GM18858 (cell line): ENCODE data around the gene ASB2.

ENCODE experiments used
- ATAC-seq: cut with Tn5 transposase; IDR thresholded peaks from one replicate; pipeline ENCODE4 v1.9.1; 2021; ENCODE audit not compliant: unreplicated experiment

The ASB2 gene

DNA sequence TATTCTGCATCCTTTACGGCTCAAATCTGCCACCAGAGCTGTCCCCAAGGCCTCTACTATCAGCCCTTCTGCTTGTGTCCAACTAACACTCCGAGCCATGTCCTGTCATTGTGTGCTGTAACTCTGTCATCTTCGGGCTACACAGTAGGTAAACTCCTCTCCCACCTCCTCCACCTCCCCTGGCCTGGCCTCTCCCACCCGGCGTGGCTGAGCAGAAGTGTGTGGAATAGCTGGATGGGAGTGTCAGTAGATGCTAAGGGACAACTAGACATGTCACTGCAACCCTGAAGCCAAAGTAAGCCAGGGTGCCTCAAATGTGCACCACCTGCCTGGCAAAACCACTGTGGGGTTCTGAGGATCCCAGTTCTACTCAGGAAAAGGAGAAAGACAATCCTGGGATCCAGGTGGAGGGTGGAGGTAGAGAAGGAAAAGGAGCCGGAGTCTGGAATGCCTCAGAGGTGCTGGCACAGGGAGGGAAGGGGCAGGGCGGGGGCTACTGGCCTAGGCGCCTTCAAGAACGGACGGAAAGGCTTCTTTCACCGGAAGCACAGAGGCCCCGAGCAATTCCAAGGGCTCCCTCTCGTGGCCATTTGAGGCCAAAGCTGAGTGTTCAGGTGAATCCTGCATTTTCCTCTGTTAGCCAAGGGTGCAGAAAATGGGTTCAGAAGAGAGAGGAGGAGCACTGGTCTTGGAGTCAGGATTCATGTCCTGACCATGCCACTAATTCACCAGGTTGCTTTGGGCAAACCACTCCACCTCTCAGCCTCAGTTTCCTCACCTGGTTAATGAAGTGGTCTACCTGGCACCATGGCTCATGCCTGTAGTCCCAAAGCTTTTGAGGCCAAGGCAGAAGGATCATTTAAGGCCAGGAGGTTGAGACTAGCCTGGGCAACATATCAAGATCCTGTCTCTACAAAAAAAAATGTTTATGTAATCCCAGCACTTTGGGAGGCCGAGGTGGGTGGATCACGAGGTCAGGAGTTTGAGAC, 69.7 kb downstream of the ASB2 start:
- ATAC-seq, result no peak

DNA sequence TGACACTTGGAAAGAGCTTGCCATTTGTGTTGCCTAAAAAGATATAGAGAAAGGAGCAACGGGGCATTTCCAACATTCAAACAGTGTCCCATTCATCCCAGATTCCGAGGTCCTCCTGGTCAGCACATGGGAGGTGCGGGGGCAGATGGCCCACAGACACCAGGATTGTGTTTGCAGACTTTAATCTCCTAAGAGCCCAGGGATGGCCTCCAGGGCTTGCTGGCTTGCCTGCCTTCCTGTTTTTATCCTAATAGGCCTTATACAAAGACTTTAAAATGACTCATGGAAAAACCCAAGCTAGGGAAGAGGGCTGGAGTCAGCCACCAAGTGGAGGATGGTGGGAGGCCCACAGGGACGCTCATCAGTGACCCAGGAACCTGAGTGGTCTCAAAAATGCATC, 70.7 kb downstream of the ASB2 start:
- ATAC-seq, result no peak

DNA sequence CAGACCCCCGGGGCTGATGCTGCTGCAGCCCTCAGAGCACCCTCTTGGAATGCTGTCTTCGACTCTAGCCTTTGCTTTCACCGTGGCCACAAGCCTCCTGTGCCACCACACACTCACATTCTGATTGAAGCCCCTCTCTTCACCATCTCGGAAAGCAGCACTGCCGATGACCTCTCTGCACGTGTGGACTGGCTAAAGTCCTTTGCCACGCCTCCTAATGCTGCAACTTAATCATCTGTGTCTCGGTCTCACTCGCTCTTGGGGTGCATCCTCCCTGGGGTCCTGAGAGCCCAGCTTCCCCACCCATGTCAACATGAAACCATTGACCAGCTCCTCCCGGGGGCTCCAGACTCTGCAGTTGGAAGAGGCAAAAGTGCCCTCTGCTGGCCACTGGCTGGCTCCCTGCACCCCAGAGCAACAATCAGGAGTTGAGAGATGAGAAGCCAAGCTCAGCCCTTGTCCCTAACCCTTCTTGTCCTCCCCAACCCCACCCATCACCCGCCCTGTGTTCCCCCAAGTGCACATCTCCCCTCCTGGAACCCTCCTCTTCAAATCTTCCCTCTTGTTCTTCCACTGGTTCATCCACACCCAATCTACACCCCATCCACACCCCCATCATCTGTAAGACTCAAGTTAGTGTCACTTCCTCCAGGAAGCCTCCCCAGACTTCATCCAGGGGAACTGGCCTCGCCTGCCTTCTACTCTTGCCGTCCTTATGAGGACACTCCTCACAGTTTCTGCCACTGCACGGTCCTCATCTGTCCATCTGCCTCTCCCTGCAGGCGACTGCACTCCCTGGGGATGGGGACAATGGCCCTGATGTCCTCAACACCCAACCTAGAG, 72.8 kb downstream of the ASB2 start:
- ATAC-seq, result no peak

DNA sequence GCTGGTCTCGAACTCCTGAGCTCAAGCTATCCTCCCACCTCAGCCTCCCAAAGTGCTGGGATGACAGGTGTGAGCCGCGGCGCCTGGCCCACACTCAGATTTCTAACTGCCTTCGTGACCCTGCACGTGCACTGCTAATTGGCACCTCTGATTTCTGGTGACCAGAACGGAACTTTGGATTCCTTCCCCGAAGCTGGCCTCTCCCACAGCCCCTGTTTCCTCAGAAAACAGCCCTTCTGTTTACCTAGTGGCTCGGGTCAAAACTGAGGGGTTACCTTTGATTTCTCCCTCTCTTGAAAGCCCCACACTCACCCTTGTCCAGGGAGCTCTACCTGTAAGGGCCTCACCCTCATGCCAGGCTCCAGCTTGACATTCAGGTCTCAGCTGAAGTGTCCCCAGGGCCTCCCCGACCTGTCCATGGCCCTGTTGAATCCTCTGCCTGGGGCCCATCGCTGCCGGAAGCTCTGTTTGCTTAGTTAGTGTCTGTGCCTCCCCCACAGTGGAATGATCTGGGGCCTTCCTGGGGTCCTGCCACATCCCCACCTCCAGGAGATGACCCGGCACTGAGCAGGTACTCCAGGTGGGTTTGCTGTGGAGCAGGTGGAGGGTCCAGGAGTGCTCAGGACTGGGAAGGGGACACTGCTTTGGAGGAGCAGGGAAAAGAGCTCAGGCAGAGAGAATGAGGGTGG, 73.6 kb downstream of the ASB2 start:
- ATAC-seq, result no peak

DNA sequence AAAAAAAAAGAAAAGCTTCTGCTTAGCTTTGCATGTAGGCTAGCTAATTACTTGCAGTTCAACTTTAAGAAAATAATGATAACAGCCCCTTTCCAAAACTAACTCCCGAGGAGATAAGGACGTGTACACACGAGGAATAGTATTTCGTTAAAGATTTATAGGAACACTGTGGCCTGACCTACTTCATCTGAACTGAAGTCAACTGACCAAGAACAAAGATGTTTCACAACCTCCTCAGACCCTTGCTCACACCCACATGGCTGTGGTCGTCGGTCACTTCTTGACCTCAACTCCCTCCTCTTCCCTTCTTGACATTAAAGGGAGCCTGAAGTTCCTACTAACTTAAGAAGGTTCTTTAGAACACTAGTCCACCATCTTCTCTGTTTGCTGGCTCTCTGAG, 74.6 kb downstream of the ASB2 start:
- ATAC-seq, result no peak

GRCh38 chr14:93898731-93899130, 77.6 kb downstream of the ASB2 start:
- no peak for ATAC-seq

GRCh38 chr14:93898081-93898611, 78.2 kb downstream of the ASB2 start:
- no peak for ATAC-seq

- no peak for ATAC-seq
Measured at GRCh38 chr14:93897476-93897845, 78.9 kb downstream of the ASB2 start.

- ATAC-seq, result no peak
Measured at GRCh38 chr14:93895023-93895604, 81.3 kb downstream of the ASB2 start.

GRCh38 chr14:93893661-93894261, 82.6 kb downstream of the ASB2 start:
- ATAC-seq, result no peak

GRCh38 chr14:93892923-93893558, 83.3 kb downstream of the ASB2 start:
- ATAC-seq, result no peak

- ATAC-seq, result no peak
Measured at GRCh38 chr14:93892505-93892839, 83.9 kb downstream of the ASB2 start.

DNA sequence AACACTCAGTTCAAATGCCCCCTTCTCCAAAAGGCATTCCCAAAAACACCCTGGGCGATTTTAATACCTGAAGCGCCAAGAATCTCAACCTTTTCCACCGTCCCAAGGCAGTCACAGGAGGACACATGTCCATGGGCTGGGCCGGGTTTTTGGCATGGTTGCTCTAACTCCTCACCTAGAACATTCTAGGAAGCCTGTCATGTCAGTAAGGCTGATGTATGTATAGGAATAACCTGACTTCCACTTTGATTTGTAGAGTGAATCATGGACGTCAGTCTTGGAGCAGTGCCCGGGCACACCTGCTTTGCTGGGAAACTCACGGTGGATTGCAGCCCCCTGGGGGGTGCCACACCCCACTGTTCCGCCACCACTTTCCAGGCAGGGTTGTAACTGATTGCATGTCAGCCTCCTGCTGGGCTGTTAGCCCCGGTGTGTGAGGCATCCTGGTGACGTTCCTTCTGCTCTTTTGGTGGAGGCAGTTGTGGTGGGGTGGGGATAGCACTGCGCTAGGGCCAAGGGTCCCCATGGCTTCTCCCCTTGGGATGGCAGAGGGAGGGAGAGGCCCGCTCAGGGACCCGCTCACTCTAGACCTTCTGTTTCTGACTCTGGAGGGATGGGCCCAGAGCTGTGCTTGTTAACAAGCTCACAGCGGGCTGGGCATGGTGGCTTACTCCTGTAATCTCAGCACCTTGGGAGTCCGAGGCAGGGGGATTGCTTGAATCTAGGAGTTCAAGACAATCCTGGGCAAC, 84.4 kb downstream of the ASB2 start:
- ATAC-seq, result no peak

- ATAC-seq, result no peak
Measured at GRCh38 chr14:93889739-93890483, 86.5 kb downstream of the ASB2 start.

GRCh38 chr14:93888995-93889394, 87.4 kb downstream of the ASB2 start:
- ATAC-seq, result no peak

GRCh38 chr14:93884950-93885349, 91.4 kb downstream of the ASB2 start:
- ATAC-seq, result no peak
